RCC 7860 (cell line): Measurements from ENCODE around the gene ONECUT1.

Experiments used
- DNase-seq: peaks from one replicate; pipeline ENCODE4 v3.0.0-alpha.2; 2015; ENCODE audit warnings: low spot score
- FAIRE-seq: peaks from 2 replicates; lab custom pipeline; 2012; peaks lifted over from hg19 to GRCh38; lab: Jason Lieb, UNC

Gene ONECUT1

GRCh38 chr15:52797625-52798501 is 7.7 kb upstream of the ONECUT1 start:
- DNase-seq = no peak
- no peak for FAIRE-seq

- DNase-seq (no peak), FAIRE-seq (no peak)
These were observed 6.8 kb upstream of the ONECUT1 start for GRCh38 chr15:52796753-52797520.

DNA sequence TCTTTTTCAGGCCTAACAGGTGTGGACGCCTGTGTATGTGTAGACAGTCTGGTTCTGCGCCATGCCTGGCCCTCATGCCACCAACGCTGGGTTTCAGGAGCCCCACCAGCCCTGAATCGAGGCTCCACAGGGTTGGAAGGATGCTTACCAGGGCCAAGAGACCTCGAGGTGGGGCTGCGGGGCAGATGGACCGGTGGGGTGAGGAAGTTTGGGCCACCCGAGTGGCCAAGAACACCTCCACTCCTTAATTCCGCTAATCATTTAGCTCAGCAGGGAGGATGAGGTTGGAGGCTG is 6.0 kb upstream of the ONECUT1 start:
- FAIRE-seq (no peak), DNase-seq (no peak)

DNA sequence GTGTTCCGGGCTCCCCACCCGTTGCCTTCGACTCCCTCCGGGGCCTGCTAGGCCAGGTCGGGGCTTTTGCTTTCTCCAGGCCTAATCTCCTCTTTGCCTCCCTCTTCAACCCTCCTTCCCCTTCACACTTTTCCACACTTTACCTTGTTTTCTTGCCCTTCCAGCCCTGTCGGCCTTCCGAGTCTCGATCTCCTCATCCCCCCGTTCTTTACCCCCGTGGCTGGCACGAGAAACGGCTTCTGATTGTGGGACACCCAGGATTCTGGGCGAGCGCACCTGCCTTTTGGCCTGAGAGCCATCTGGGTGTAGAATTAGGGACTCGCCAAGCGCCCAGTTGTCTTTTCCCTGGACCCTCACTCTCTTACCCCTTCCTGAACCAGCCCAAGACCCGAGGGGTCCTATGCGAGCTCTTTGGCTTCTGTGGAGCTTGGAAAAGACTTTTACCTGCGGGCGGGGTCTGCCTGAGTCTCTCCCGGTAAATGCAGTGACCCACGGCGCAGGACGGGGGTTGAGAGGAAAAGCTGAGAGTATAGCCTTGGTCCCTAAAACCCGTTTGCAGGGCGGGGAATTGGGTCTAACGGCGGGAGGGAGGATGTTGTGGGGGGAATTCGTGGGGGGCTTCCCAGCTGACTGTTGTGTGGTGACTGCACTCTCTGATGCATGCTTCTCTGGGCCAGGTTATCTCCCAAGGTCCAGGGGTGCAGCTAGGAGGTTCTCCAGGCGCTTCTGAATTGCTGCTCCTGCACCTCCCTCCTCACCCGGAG is 5.5 kb upstream of the ONECUT1 start:
- no peak for FAIRE-seq
- no peak for DNase-seq

- no peak for FAIRE-seq
- no peak for DNase-seq
These were observed 4.7 kb upstream of the ONECUT1 start for GRCh38 chr15:52794665-52795463.

DNA sequence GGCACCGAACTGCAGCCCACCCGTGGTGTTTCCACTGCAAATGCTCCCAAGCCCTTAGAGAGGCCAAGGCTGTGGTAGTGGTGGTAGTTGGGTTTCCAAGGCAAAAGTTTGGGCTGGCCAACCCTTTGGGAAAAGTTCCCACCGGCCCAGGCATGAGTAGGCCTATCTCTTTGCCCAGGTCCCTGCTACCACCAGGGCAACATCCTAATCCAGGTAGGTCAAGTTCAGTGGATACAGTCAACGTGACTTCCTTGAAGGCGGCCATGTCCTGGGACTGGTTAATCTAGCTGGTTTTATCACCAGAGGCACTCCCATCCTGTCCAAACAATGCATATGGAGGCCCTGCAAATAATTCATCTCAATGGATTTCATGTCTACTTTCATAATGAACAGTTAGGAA is 1.6 kb upstream of the ONECUT1 start:
- DNase-seq (no peak), FAIRE-seq (no peak)

DNA sequence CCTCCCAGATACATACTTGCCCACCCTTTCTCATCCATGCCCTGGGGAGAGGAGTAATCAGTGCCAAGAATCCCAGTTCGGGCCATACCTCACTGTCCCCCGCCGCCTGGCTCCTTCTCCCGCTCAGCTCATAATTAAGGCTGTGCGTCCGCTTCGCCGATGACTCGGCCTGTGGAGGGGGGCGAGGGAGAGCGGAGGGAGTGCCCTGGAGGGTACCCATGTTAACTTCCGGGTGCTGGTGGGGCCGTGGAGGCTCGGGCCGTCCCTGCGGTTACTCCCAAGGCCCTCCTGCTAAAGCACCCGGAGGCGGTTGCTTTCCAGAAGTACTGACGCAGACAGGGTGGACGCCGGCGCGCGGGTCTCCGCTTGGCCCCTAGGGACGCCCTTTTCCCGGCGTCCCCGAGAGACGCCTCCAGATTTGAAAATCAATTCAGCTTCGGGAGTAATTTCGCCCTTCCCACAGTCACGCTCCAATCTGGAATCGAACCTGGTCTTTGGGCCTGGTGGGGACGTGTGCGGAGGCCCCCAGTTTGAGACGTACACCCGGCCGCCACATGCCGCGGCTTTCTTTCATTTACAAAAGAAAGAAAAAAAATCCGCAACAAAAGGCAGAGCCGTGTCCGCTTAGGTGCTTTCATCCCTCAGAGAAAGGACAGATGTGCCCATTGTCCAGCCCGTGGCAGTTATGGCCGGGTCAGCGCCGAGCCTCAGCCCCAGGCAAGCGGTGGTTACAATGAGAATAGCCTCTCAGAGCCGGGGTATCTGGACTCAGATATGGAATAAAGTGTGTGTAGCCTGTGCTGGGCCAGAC is 1.0 kb upstream of the ONECUT1 start:
- DNase-seq (no peak), FAIRE-seq (no peak)

DNA sequence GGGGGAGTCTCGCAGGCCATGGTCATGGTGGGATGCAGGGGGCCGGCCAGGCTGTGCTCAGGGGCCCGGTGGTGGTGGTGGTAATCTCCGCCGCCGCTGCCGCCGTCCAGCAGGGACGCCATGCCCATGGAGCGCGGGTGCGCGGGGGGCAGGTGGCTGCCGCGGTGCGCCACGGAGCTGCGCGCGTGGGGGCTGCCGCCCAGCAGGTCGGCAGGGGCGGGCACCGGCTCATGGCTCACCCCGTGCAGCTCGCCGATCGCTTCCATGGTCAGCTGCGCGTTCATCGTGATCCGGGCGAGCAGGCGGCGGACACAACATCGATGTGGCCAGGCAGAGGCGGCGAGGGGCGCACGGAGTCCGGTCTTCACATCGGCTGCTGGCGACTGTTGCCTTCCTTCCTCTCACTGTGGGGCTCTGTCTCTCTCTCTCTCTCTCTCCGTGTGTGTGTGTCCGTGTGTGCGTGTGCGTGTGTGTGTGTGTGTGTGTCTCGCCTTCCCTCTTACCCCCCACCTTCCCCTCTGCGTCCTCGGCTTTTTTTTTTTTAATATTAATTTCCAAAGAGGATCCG is 451 bp downstream of the ONECUT1 start:
- DNase-seq = no peak
- no peak for FAIRE-seq

GRCh38 chr15:52789008-52789600 is 1.0 kb downstream of the ONECUT1 start:
- no peak for FAIRE-seq

DNA sequence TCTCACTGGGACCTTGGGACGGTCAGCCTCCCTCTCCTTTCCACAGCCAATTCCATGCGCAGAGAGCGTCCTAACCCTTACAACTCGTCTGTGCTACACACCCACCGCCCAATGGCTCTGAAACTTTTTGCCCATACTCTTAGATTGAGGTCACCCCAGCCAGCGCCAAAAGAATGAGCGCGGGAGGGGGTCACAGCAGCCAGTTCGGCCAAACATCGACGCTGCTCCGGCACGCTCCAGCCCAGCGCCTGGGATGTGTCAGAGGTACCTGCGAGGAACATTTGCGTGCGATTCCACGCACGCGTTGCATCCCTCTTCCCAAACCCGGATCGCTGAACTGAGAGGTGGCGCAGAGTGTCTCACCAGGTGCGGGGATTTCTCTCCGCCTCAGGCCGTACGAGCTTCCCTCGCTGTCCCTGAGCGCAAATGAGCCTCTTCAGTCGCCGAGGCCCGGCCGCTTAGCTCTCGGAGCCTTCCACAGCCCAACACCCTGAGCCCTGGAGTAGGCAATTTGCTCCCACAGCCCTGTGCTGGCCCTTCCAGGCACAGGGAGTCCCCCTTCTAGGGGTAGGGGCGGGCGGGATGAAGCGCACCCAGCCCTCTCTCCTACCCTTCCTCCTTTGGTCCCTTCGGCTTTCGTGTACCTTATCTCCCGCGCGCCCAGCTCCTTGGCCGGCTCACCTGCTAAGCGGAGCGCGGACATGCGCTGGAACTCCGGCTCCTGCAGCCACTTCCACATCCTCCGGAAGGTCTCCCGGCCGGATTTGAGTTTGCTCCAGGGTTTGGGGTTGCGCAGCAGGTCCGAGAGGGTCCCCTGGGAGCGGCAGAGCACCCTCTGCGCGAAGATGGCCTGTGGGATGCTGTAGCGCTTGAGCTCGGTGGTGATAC is 1.8 kb downstream of the ONECUT1 start:
- DNase-seq = no peak
- no peak for FAIRE-seq

More at GRCh38 chr15:52789008-52789600, 1.0 kb downstream of the ONECUT1 start:
- DNase-seq = no peak

- FAIRE-seq = no peak
- no peak for DNase-seq
These were observed 2.5 kb downstream of the ONECUT1 start for GRCh38 chr15:52787549-52788098.

GRCh38 chr15:52787123-52787503 is 3.0 kb downstream of the ONECUT1 start:
- FAIRE-seq = no peak
- no peak for DNase-seq

DNA sequence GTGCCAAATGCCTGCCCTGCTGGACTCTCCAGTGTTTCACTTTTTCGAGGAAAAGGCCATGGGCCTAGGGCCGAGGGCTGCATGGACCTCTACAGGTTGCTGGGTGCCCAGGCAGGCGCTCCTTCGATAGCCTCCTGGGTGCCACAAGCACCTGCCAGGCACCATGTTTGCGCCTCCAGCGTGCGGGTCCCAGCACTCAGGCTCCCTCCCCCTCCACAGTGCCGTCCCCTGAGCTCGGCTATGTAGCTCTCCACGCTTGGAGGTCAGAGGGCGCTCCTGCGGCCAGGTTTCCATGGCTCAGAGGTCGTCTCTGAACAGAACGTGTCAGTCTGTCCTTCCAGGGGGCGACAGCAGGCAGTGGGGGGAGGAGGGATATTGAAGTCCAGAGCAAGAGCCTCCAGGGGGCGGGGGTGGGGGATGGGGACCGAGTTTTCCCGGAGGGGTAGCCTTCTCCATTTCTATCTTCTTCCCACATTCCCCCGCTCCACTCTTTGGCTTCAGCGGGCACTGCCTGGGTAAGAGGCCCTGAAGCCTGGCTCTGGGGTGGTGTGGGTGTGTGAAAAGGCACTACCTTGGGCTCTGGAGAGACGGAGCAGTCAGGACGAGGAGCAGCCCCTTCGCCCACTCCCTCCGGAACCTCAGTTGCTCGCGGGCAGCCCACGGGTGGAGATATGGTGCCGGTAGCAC is 3.6 kb downstream of the ONECUT1 start:
- DNase-seq = no peak
- no peak for FAIRE-seq

DNA sequence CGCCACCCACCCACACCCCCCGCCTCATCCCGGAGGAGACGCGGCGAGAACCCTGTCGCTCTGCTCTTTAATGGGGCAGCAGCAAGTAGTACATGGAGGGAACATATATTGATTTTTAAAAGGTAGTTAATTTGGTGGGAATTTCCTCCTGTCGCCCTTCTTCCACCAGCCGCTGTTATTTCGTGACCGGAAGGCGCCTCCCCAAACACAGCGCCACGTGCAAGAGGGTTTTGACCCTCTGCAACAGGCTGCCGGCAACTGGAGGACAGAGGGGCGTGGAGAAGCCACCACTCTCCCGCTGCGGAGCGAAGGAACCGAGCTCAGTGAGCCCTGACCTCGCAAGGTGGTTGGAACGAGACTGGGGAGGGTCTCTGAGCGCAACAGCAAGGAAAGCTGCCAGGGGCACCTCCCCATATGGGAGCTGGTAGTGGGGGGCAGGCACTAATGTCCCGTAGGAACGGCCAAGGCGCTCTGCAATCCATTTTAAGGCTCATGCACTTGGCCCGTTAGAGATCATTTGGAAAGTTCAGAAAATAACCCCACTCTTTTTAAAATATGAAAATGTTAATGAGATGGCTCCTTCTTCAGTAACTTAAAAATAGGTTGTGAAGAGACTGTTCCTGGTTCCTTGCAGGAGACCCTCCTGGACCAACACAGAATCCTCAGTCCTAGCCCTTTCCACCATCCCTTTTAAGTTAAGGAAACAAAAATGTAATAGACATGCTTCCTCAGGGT is 4.3 kb downstream of the ONECUT1 start:
- DNase-seq (no peak), FAIRE-seq (no peak)

- no peak for DNase-seq
- no peak for FAIRE-seq
These were observed 5.1 kb downstream of the ONECUT1 start for GRCh38 chr15:52784799-52785671.
